Thoracic aorta (tissue), 2 donors: ENCODE data around the gene PTGDR2. TPM values are rescaled to one million over a fixed set of nuclear protein-coding genes. Genes with fewer than 3 reads are reported as not detected.
"Not testable (repeated sequence)": the region's sequence is repeated elsewhere in the genome, so short reads cannot be mapped to it uniquely, and the experiment has no call there.

ENCODE experiments used
- ATAC-seq: fragments of 150-250 bp; one replicate; pipeline ENCODE4 v1.8.0; 2017; ENCODE audit warnings: low read depth; ENCODE audit not compliant: insufficient number of reproducible peaks, low FRiP score
- DNase-seq: peaks from one replicate; pipeline ENCODE4 v3.0.0-alpha.2; 2020; ENCODE audit warnings: low spot score
- H3K27ac ChIP-seq, 2 donors: fragments of 200-600 bp; sonication (generic); 1 replicate in 1 of 2; 2 replicates in 1 of 2; pipeline ENCODE4 v1.5.1; 2016; ENCODE audit warnings: mild to moderate bottlenecking in 2 of 2, moderate library complexity in 2 of 2
- H3K27me3 ChIP-seq: fragments of 200-600 bp; sonication (generic); replicated peaks from 2 replicates; pipeline ENCODE4 v1.6.0; 2016; ENCODE audit warnings: mild to moderate bottlenecking; ENCODE audit not compliant: insufficient read depth
- H3K36me3 ChIP-seq: fragments of 200-600 bp; sonication (generic); one replicate; pipeline ENCODE4 v1.5.1; 2016
- H3K4me1 ChIP-seq, 2 donors: fragments of 200-600 bp; sonication (generic); 1 replicate in 1 of 2; 2 replicates in 1 of 2; pipeline versions ENCODE4 v1.5.1 to v1.6.0; 2016; ENCODE audit warnings: low read depth in 2 of 2, mild to moderate bottlenecking in 1 of 2; ENCODE audit not compliant: control insufficient read depth in 1 of 2
- H3K4me3 ChIP-seq: fragments of 200-600 bp; sonication (generic); 2 replicates; pipeline ENCODE4 v1.5.1; 2016; ENCODE audit warnings: mild to moderate bottlenecking
- H3K9me3 ChIP-seq: fragments of 200-600 bp; sonication (generic); 2 replicates; pipeline ENCODE4 v1.5.1; 2016
- CTCF ChIP-seq: fragments of 200-600 bp; sonication (generic); IDR thresholded peaks from one replicate; pipeline ENCODE4 v1.5.1; 2019; ENCODE audit warnings: antibody characterized with exemption
- total RNA-seq, 2 donors: library from RNA; depleted of rRNA; stranded (reverse); fragments of >200 nt; gene quantifications; one replicate each; pipeline versions ENCODE4 v1.1.0 to v1.2.3, GENCODE V29; 2016

The PTGDR2 gene
- total RNA-seq, 2 donors from 2014 or later, result 0.21 to 0.68 TPM

GRCh38 chr11:60825790-60826189 is 30.0 kb downstream of the PTGDR2 start:
- no peak for ATAC-seq
- no peak for TF ChIP-seq CTCF
- Histone ChIP-seq H3K4me1 (no peaks in the 10 kb centered on the region), H3K27me3 (no peaks in the 10 kb centered on the region), H3K27ac (no peak overlapping the region), H3K4me3 (no peak overlapping the region), H3K36me3 (no peaks in the 10 kb centered on the region), H3K9me3 (no peaks in the 10 kb centered on the region)
- DNase-seq, result no peak

- Histone ChIP-seq H3K4me3 (no peak overlapping the region), H3K4me1 (no peaks in the 10 kb centered on the region), H3K36me3 (no peaks in the 10 kb centered on the region), H3K27ac (no peak overlapping the region), H3K9me3 (no peaks in the 10 kb centered on the region), H3K27me3 (no peaks in the 10 kb centered on the region)
- TF ChIP-seq CTCF, result no peak
- no peak for ATAC-seq
- no peak for DNase-seq
Measured at GRCh38 chr11:60825118-60825517, 30.6 kb downstream of the PTGDR2 start.

GRCh38 chr11:60823745-60824306 is 31.9 kb downstream of the PTGDR2 start:
- H3K36me3 ChIP-seq, ATAC-seq, H3K4me1 ChIP-seq, H3K27ac ChIP-seq, H3K4me3 ChIP-seq, H3K9me3 ChIP-seq, H3K27me3 ChIP-seq, DNase-seq: not testable (repeated sequence)

- no peak for ATAC-seq
- Histone ChIP-seq H3K27ac (no peak overlapping the region), H3K9me3 (peaks cover under 1% of the 10 kb centered on the region), H3K4me3 (no peak overlapping the region), H3K36me3 (no peaks in the 10 kb centered on the region), H3K27me3 (no peaks in the 10 kb centered on the region), H3K4me1 (no peaks in the 10 kb centered on the region)
- no peak for DNase-seq
- TF ChIP-seq CTCF, result no peak
Measured at GRCh38 chr11:60821827-60822599, 33.7 kb downstream of the PTGDR2 start.

- DNase-seq (no peak), ATAC-seq (no peak)
- no peak overlapping the region for H3K27ac ChIP-seq
- H3K4me3 ChIP-seq, result no peak overlapping the region
- H3K27me3 ChIP-seq, result no peaks in the 10 kb centered on the region
- H3K4me1 ChIP-seq, result no peaks in the 10 kb centered on the region
- no peak for TF ChIP-seq CTCF
- H3K36me3 ChIP-seq, result no peaks in the 10 kb centered on the region
- peaks cover 8% of the 10 kb centered on the region for H3K9me3 ChIP-seq
Measured at GRCh38 chr11:60818057-60818456, 37.7 kb downstream of the PTGDR2 start.
